SHP77 (cell line): Measurements from ENCODE around the gene CMTM2.
"Not testable (repeated sequence)": the region's sequence is repeated elsewhere in the genome, so short reads cannot be mapped to it uniquely, and the experiment has no call there.

Experiments
- DNase-seq, 2 experiments: peaks; one replicate each; lab custom pipeline; 2025; lab: John Stamatoyannopoulos, UW

CMTM2 gene

DNA sequence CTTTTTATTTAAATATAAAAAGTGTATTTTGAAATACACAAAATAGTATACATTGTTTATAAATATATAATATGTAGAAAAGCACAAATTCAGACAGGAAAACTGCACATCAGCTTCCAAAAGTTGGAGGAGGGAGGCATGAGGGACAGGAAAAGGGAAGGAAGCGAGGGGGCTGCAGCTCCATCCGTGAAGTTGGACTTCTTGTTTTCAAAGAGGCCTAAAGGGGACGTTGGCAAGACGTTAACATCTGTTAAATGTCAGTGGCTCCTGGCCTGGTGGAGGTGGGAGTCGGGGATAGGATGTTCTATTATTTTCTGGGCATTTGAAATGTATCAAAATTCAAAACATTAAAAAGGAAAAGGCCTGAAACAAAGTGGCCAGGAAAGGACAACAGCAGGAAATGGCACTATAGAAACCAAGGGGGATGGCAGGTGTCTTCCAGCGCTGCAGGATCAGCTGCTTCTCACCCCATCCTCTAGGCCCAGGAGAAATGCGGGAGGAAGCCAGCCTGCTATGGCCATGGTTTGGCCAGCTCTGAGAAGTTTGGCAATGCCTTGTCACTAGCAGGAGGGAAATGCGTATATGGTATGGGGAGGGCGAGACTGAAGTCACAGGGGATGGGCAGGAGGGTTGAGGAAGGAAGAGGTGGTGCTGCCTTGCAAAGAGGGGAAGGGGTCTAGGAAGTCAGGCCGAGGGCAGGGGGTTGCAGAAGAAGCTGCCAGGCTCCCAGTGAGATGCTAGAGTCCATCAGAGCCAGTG, 6.4 kb downstream of the CMTM2 start:
- no peak for DNase-seq

DNA sequence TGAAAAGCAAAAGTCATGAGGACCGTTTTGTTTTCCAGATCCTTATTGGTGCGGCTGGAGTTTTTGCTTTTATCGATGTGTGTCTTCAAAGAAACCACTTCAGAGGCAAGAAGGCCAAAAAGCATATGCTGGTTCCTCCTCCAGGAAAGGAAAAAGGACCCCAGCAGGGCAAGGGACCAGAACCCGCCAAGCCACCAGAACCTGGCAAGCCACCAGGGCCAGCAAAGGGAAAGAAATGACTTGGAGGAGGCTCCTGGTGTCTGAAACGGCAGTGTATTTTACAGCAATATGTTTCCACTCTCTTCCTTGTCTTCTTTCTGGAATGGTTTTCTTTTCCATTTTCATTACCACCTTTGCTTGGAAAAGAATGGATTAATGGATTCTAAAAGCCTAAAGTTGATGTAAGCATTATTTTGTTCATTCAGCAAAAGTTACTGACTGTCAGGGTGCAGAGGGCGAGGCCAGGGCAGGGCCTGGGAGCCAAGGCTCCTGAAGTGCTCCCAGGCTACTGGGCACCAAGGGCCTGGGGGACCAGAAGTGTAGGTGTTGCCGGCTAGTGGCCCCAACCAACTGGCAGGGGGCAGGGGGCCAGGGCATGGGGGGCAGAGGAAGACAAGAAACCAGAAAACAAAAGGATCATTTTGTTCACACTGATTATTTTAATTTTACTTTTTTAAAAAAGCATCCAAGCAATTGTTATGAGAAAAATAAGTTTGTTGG, 8.8 kb downstream of the CMTM2 start:
- DNase-seq = no peak

- no peak for DNase-seq
These were observed 9.9 kb downstream of the CMTM2 start for GRCh38 chr16:66588981-66589713.

GRCh38 chr16:66590322-66590721, 11.1 kb downstream of the CMTM2 start:
- DNase-seq = no peak

GRCh38 chr16:66591018-66591417, 11.8 kb downstream of the CMTM2 start:
- DNase-seq = no peak

DNA sequence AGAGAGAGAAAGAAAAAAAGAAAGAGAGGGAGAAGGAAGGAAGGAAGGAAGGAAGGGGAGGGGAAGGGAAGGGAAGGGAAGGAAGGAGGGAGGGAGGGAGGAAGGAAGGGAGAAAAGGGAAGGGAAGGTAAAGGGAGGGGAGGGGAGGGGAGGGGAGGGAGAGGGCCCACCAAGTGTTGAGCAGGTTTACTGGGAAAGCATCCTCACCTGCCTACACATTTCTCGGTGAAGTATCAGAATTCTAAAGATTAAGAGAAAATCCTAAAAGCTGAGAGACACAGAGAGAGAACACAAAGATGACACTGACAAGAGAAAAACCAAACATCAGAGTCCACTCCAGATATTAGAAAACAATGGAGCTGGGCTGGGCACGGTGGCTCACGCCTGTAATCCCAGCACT, 13.0 kb downstream of the CMTM2 start:
- DNase-seq = no peak

DNA sequence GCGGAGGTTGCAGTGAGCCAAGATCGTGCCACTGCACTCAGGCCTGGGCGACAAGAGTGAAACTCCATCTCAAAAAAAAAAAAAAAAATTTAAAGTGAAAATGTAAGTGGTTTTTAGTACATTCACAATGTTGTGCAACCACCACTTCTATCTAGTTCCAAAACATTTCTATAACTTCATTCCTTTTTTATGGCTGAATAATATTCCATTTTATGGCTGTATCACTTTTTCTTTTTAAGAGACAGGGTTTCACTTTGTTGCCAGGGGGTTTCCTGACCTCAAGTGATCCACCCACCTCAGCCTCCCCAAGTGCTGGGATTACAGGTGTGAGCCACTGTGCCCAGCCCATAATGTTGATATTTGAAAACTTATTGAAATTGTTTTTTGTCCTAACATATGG, 13.6 kb downstream of the CMTM2 start:
- no peak for DNase-seq

GRCh38 chr16:66594739-66595138, 15.5 kb downstream of the CMTM2 start:
- DNase-seq = no peak

DNA sequence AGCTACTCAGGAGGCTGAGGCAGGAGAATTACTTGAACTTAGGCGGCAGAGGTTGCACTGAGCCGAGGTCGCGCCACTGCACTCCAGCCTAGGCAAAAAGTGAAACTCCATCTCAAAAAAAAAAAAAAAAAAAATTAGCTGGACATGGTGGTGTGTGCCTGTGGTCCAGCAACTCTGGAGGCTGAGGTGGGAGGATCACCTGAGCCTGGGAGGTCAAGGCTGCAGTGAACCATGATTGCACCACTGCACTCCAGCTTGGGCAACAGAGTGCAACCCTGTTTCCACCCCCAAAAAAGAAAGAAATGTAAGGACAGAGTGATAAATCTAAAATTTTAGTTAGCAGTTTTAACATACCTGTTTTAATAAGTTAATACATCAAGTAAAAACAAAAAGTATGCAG, 17.3 kb downstream of the CMTM2 start:
- DNase-seq = not testable (repeated sequence)

DNA sequence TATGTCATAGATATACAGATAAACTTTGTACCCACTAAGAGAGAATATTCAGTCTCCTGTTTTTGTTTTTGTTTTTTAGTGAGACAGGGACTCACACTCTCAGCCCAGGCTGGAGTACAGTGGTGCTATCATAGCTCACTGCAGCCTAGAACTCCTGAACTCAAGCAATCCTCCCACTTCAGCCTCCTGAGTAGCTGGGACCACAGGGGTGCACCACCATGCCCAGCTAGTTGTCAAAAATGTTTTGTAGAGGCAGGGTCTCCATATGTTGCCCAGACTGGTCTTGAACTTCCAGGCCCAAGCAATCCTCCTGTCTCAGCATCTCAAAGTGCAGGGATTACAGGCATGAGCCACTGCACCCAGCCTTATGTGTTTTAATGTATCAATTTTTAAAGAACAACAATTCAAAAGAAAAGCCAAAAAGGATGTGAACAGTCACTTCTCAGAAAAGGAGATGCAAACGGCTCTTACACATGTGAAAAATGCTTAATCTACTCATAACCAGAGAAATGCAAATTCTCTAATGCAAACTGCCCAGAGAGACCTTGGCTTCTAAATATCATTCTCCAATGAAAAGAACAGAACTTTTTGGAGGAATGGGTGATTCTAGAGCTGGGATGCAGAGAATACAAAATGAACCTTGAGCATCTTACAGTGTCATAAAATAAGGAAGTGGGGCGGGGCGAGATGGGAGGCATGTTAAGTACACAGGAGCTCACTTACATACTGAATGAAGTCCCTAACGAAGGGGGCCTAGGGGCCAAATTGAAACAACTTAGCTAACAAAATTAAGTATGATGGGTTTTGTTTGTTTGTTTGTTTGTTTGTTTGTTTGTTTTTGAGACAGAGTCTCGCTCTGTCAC, 18.0 kb downstream of the CMTM2 start:
- DNase-seq = no peak

- DNase-seq = no peak
These were observed 18.8 kb downstream of the CMTM2 start for GRCh38 chr16:66598111-66598510.

DNA sequence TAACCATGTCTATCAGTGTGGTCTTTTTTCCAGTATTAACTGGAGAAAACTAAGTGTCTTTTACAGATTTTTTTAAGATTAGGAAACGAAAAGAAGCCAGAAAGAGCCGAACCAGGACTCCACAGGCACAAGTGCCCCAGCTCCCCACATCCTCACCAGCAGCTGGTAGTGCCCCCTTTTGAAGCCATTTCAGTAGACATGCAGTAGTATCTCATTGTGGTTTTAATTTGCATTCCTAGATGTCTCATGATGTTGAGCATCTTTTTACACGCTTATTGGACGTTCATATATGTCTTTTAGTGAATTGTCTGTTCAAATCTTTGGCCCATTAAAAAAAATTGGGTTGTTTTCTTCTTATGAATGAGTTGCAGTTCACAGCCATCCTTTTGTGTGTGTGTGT, 20.5 kb downstream of the CMTM2 start:
- DNase-seq = no peak

DNA sequence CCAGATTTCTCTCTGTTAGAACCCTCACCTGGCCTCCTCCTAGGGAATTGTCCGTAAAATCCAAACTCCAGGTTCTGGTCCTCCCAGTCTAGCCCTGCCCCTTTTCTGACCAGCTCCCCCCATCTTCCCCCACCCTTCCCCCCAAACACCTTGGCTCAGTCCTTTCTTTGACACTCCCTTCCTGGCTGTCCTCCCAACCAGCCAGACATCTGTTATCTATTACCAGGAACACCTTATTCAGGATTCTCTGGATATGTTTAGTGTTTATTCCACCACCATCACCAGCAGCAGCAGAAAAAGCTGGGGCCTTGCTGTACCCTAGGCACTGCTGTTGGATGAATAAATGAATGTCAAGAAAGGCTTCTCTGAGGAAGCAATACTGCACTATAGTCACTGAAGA, 21.2 kb downstream of the CMTM2 start:
- DNase-seq = no peak

- no peak for DNase-seq
These were observed 22.2 kb downstream of the CMTM2 start for GRCh38 chr16:66601471-66601870.

- peak; percentile 52 to 70 for DNase-seq
These were observed 24.5 kb downstream of the CMTM2 start for GRCh38 chr16:66603537-66604375.

GRCh38 chr16:66604376-66605176, 25.3 kb downstream of the CMTM2 start, which contains the start of gene CMTM3:
Gene CMTM3, plus strand, starts transcription at chr16:66604704. Its CDS starts 102 bp downstream, at chr16:66604806.
- peak; percentile 49 to 54 for DNase-seq

- no peak for DNase-seq
These were observed 26.1 kb downstream of the CMTM2 start for GRCh38 chr16:66605177-66605978.

DNA sequence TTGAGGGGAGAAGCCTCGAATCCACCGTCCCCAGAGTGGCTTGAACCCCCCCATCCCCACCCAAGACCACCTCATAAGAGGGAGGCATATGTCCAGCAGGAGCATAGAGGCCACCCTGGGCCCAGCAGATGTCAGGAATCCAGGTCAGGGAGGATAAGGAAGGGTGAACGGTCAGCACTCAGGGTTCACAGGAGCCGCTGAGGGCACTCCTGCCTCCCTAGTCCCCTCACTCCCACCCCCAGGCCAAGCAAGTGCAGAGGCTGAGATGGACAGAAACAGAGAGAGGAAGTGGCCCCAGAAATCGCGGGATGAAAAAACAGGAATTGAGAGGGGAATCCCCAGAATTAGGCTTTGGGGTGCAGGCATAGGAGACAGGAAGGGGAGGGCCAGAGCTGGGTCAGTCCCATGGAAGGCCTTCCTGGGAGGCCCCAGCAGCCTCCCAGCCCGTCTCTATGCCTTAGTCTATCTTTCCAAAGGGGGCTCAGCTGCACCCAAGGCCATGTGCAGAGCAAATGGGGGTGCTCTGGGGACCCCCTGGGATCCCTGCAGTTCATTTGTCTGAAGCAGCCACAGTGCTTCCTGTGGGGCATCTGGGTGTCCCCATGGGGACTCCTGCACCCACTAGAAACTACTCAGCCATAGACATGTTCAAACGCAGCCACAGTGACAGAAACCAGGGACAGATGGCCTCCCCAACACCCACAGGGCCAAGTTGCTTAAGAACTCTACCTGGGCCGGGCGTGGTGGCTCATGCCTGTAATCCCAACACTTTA, 26.9 kb downstream of the CMTM2 start:
- DNase-seq = no peak
